GM23338 (cell line): ENCODE results near the gene SLC16A7. TPM values are rescaled to one million over a fixed set of nuclear protein-coding genes. Genes with fewer than 3 reads are reported as not detected.

ENCODE experiments used
- ATAC-seq: fragments of 200-7000 bp; cut with Tn5 transposase; 3 replicates; pipeline ENCODE4 v1.9.1; 2020
- DNase-seq: peaks from one replicate; pipeline ENCODE4 v3.0.0-alpha.2; 2015; ENCODE audit warnings: low spot score
- H2AFZ ChIP-seq: fragments of 200-600 bp; sonication (generic); 2 replicates; pipeline ENCODE4 v1.8.0; 2016; ENCODE audit warnings: antibody characterized with exemption, mild to moderate bottlenecking, moderate library complexity
- H3F3A ChIP-seq: fragments of 200-600 bp; sonication (generic); replicated peaks from 2 replicates; pipeline ENCODE4 v1.8.0; 2017; ENCODE audit warnings: antibody characterized with exemption, mixed run types, low read depth
- H3K27ac ChIP-seq: fragments of 200-600 bp; sonication (generic); 2 replicates; pipeline ENCODE4 v1.6.1; 2016; ENCODE audit warnings: low read depth
- H3K27me3 ChIP-seq: fragments of 200-600 bp; sonication (generic); 2 replicates; pipeline ENCODE4 v1.8.0; 2016; ENCODE audit warnings: mild to moderate bottlenecking, mixed run types, moderate library complexity; ENCODE audit not compliant: insufficient read depth
- H3K36me3 ChIP-seq: fragments of 200-600 bp; sonication (generic); 2 replicates; pipeline ENCODE4 v1.8.0; 2016; ENCODE audit warnings: mild to moderate bottlenecking; ENCODE audit not compliant: insufficient read depth
- H3K4me1 ChIP-seq: fragments of 200-600 bp; sonication (generic); 2 replicates; pipeline ENCODE4 v1.8.0; 2016; ENCODE audit warnings: mild to moderate bottlenecking, moderate library complexity; ENCODE audit not compliant: insufficient read depth
- H3K4me2 ChIP-seq: fragments of 200-600 bp; sonication (generic); 2 replicates; pipeline ENCODE4 v1.7.1; 2017; ENCODE audit warnings: mixed run types
- H3K4me3 ChIP-seq: fragments of 200-600 bp; sonication (generic); 2 replicates; pipeline ENCODE4 v1.6.1; 2016; ENCODE audit warnings: mixed run types
- H3K79me2 ChIP-seq: fragments of 200-600 bp; sonication (generic); replicated peaks from 2 replicates; pipeline ENCODE4 v1.8.0; 2017; ENCODE audit warnings: mild to moderate bottlenecking; ENCODE audit not compliant: insufficient read depth
- H3K9me2 ChIP-seq: fragments of 200-600 bp; sonication (generic); 2 replicates; pipeline ENCODE4 v1.8.0; 2017; ENCODE audit not compliant: insufficient read depth
- H4K20me1 ChIP-seq: fragments of 200-600 bp; sonication (generic); replicated peaks from 2 replicates; pipeline ENCODE4 v1.8.0; 2017; ENCODE audit warnings: mild to moderate bottlenecking; ENCODE audit not compliant: insufficient read depth
- H3K27ac Mint-ChIP-seq: 2 replicates; pipeline ENCODE4 v1.8.0; 2020; ENCODE audit warnings: inconsistent platforms, mild to moderate bottlenecking, moderate library complexity, mixed read lengths
- H3K27me3 Mint-ChIP-seq: 3 replicates; pipeline ENCODE4 v1.8.0; 2022; ENCODE audit warnings: low read depth, mild to moderate bottlenecking, moderate library complexity, mixed read lengths, inconsistent platforms; ENCODE audit not compliant: insufficient read depth, poor library complexity
- H3K36me3 Mint-ChIP-seq: 3 replicates; pipeline ENCODE4 v1.8.0; 2021; ENCODE audit warnings: low read depth, mild to moderate bottlenecking, inconsistent platforms, moderate library complexity, mixed read lengths
- H3K4me1 Mint-ChIP-seq: 3 replicates; pipeline ENCODE4 v1.8.0; 2020; ENCODE audit warnings: mild to moderate bottlenecking, inconsistent platforms, mixed read lengths
- H3K4me3 Mint-ChIP-seq: 3 replicates; pipeline ENCODE4 v1.8.0; 2021; ENCODE audit warnings: moderate library complexity, mild to moderate bottlenecking, inconsistent platforms, mixed read lengths
- H3K9me3 Mint-ChIP-seq: 3 replicates; pipeline ENCODE4 v1.8.0; 2020; ENCODE audit warnings: moderate library complexity, mild to moderate bottlenecking, inconsistent platforms, mixed read lengths
- CREB1 ChIP-seq: fragments of 250-450 bp; sonication (Bioruptor Pico); IDR thresholded peaks from 2 replicates; pipeline ENCODE4 v1.5.0; 2020; ENCODE audit warnings: low read depth, mild to moderate bottlenecking, moderate library complexity
- CTCF ChIP-seq, 2 experiments: fragments of 200-600 bp in 1 of 2; sonication (generic) in 1 of 2; conservative IDR thresholded peaks; 2 replicates each; pipeline versions ENCODE4 v1.5.1 to v1.6.1; 2016 to 2017; ENCODE audit warnings: antibody characterized with exemption in 2 of 2, low read depth in 2 of 2, mild to moderate bottlenecking in 2 of 2, moderate library complexity in 1 of 2
- ETS1 ChIP-seq: IDR thresholded peaks from 2 replicates; pipeline ENCODE4 v1.6.1; 2016; ENCODE audit warnings: antibody characterized with exemption
- EZH2 ChIP-seq: fragments of 200-600 bp; sonication (generic); IDR thresholded peaks from one replicate; pipeline ENCODE4 v1.8.0; 2017; ENCODE audit warnings: antibody characterized with exemption, mild to moderate bottlenecking, low read depth; ENCODE audit not compliant: unreplicated experiment
- EZH2phosphoT487 ChIP-seq: fragments of 200-600 bp; sonication (generic); IDR thresholded peaks from one replicate; pipeline ENCODE4 v1.8.1; 2018; ENCODE audit warnings: antibody characterized with exemption; ENCODE audit not compliant: unreplicated experiment
- JUNB ChIP-seq: IDR thresholded peaks from one replicate; pipeline ENCODE4 v1.6.1; 2016; ENCODE audit warnings: antibody characterized with exemption; ENCODE audit not compliant: unreplicated experiment
- NANOG ChIP-seq: IDR thresholded peaks from 2 replicates; pipeline ENCODE4 v1.6.1; 2016; ENCODE audit warnings: antibody characterized with exemption, borderline replicate concordance
- POLR2AphosphoS5 ChIP-seq: IDR thresholded peaks from 2 replicates; pipeline ENCODE4 v1.6.1; 2016; ENCODE audit warnings: antibody characterized with exemption, low read depth
- REST ChIP-seq: IDR thresholded peaks from one replicate; pipeline ENCODE4 v1.6.1; 2018; ENCODE audit warnings: antibody characterized with exemption; ENCODE audit not compliant: unreplicated experiment
- STAT1 ChIP-seq: IDR thresholded peaks from one replicate; pipeline ENCODE4 v1.6.1; 2016; ENCODE audit warnings: antibody characterized with exemption; ENCODE audit not compliant: unreplicated experiment
- ZNF114 ChIP-seq: fragments of 250-450 bp; sonication (Bioruptor Pico); IDR thresholded peaks from 2 replicates; pipeline ENCODE4 v1.5.0; 2020; ENCODE audit warnings: mild to moderate bottlenecking, moderate library complexity
- ZNF331 ChIP-seq: fragments of 250-450 bp; sonication (Bioruptor Pico); IDR thresholded peaks from 2 replicates; pipeline ENCODE4 v1.5.0; 2020; ENCODE audit warnings: low read depth, mild to moderate bottlenecking, moderate library complexity
- ZNF462 ChIP-seq: fragments of 250-450 bp; sonication (Bioruptor Pico); IDR thresholded peaks from 2 replicates; pipeline ENCODE4 v1.5.0; 2020; ENCODE audit warnings: mild to moderate bottlenecking, moderate library complexity
- polyA plus RNA-seq: library from polyadenylated mRNA; unstranded; fragments of >200 nt; fragmentation: Nextera tagmentation; extraction: Ambion mirVana; gene quantifications from 2 replicates; pipeline ENCODE4 v1.2.1, GENCODE V29; 2016
- total RNA-seq: library from RNA; depleted of rRNA; stranded (reverse); fragments of >200 nt; shearing (Covaris generic); gene quantifications from 2 replicates; pipeline ENCODE4 v1.2.3, GENCODE V29; 2014

Gene SLC16A7
- total and polyA plus RNA-seq, 2 experiments from 2014 or later, result 2.8 to 4.3 TPM

GRCh38 chr12:59645242-59645641, 49.4 kb downstream of the SLC16A7 start:
- Mint-ChIP-seq H3K27ac (no peak overlapping the region), H3K4me3 (no peak overlapping the region), H3K36me3 (peaks cover 4% of the 10 kb centered on the region; the same call in 1 of the 3 replicates), H3K9me3 (peaks cover 6% of the 10 kb centered on the region), H3K27me3 (no peaks in the 10 kb centered on the region), H3K4me1 (no peaks in the 10 kb centered on the region)
- H3K9me2 ChIP-seq, result no peaks in the 10 kb centered on the region; the same call in 1 of the 2 replicates
- no peaks in the 10 kb centered on the region for H3K79me2 ChIP-seq
- H3F3A ChIP-seq, result no peaks in the 10 kb centered on the region
- no peak overlapping the region for H2AFZ ChIP-seq
- DNase-seq (peak; percentile 11), ATAC-seq (no peak)
- no peak overlapping the region for H3K4me3 ChIP-seq
- no peaks in the 10 kb centered on the region for H4K20me1 ChIP-seq
- H3K27ac ChIP-seq, result no peak overlapping the region
- TF ChIP-seq ZNF331 (no peak), CREB1 (no peak), EZH2phosphoT487 (no peak), NANOG (no peak), CTCF (conservative IDR thresholded peaks at IDR 0.05; ENCODE audit: low read depth in 2 of 2) (no peak), POLR2AphosphoS5 (no peak), ZNF462 (no peak), JUNB (no peak), STAT1 (no peak), EZH2 (no peak), ZNF114 (CRISPR knock-in tag) (no peak), REST (no peak), ETS1 (no peak)
- H3K27me3 ChIP-seq, result no peaks in the 10 kb centered on the region
- H3K36me3 ChIP-seq, result no peaks in the 10 kb centered on the region
- no peak overlapping the region for H3K4me2 ChIP-seq
- no peaks in the 10 kb centered on the region for H3K4me1 ChIP-seq
